H1 (cell line): Measurements from ENCODE around the gene PACS1. TPM values are rescaled to one million over a fixed set of nuclear protein-coding genes. Genes with fewer than 3 reads are reported as not detected.

Source experiments
- FOSL1 ChIP-seq: IDR thresholded peaks from 2 replicates; pipeline ENCODE4 v1.6.1; 2011; ENCODE audit warnings: mild to moderate bottlenecking, low read depth, low read length, moderate library complexity; ENCODE audit not compliant: insufficient read depth
- KDM5A ChIP-seq: fragments of 200-600 bp; IDR thresholded peaks from 2 replicates; pipeline ENCODE4 v1.7.1; 2012; ENCODE audit warnings: mild to moderate bottlenecking, low read length, inconsistent platforms, mixed read lengths
- SP1 ChIP-seq: IDR thresholded peaks from 2 replicates; pipeline ENCODE4 v1.6.1; 2011; ENCODE audit warnings: low read depth, low read length
- TEAD4 ChIP-seq: IDR thresholded peaks from 2 replicates; pipeline ENCODE4 v1.6.1; 2012; ENCODE audit warnings: low read depth, low read length, inconsistent platforms, mixed read lengths
- ZNF274 ChIP-seq: IDR thresholded peaks from 2 replicates; pipeline ENCODE4 v1.7.0; 2012; ENCODE audit warnings: low read length, borderline replicate concordance; ENCODE audit errors: extremely low read depth
- polyA plus RNA-seq, 7 experiments: library from polyadenylated mRNA; depleted of rRNA in 3 of 7; stranded (reverse) in 5 of 7; unstranded in 2 of 7; fragments of >200 nt in 5 of 7; fragments of 200-250 nt in 2 of 7; gene quantifications; 1 replicate in 5 of 7; 2 replicates in 1 of 7; 4 replicates in 1 of 7; pipeline versions ENCODE4 v1.2.1 to v1.2.3, GENCODE V29; 2011 to 2013; ENCODE audit warnings: missing spikeins in 2 of 7, mixed read lengths in 2 of 7
- total RNA-seq: library from RNA; stranded (reverse); fragmentation: NEBNext Ultra II Directional; extraction: Animal tissue kit (Norgen Biotek cat#: 25700); gene quantifications from 2 replicates; pipeline ENCODE4 v1.2.1, GENCODE V29; 2021

PACS1 gene
- total and polyA plus RNA-seq, 2 of the 8 experiments (the other 6 are each of a cell fraction or from before 2014, with no cell fraction given) = 11.5 to 36.0 TPM

DNA sequence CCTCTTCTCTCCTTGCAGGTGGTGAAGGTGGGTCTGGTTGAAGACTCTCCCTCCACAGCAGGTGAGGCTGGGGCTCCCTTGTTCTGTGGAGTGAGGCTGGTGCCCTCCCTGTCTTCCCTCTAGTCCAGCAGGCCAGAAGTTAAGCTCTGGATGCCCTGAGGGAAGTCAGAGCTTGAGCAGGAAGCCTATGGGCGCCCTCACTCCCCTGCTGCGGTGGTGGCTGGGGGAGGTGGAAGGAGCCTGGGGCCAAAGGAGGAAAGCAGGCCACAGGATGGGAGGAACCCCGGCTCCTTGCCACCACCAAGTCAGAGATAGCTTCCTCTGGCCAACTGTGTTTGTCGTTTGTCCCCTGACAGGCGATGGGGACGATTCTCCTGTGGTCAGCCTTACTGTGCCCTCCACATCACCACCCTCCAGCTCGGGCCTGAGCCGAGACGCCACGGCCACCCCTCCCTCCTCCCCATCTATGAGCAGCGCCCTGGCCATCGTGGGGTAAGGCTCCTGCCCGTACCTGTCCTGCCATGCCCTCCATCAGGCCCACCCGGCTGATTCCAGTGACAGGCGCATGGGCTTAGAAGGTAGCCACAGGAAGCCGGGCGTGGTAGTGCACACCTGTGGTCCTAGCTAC, 168.8 kb downstream of the PACS1 start (continued):
- TF ChIP-seq FOSL1 = no peak
- no peak for TF ChIP-seq ZNF274
- no peak for TF ChIP-seq SP1
- no peak for TF ChIP-seq KDM5A
- no peak for TF ChIP-seq TEAD4
